A673 (cell line): ENCODE data around the gene MASP2. TPM values are rescaled to one million over a fixed set of nuclear protein-coding genes. Genes with fewer than 3 reads are reported as not detected.

Experiments used
- BruUV-seq: library from RNA; stranded (reverse); fragments of 400-500 nt; replicated peaks from 2 replicates; lab custom pipeline; 2021; lab: Mats Ljungman, UMichigan
- CTCF ChIA-PET: fragments of 300-600 bp; sonication (Branson Sonifier 250); formaldehyde crosslinking; loops from one replicate; lab custom pipeline; 2022; ENCODE audit warnings: antibody characterized with exemption; lab: Charles Lee
- POLR2A ChIA-PET: fragments of 300-600 bp; sonication (Branson Sonifier 250); formaldehyde crosslinking; loops from one replicate; lab custom pipeline; 2022; ENCODE audit warnings: antibody characterized with exemption; ENCODE audit not compliant: low non-redundant PET; lab: Charles Lee
- DNase-seq: peaks from one replicate; pipeline ENCODE4 v3.0.0-alpha.2; 2015; ENCODE audit warnings: low spot score
- H3K27ac ChIP-seq: fragments of 200-600 bp; sonication (generic); 2 replicates; pipeline ENCODE4 v1.5.1; 2016; ENCODE audit warnings: mixed run types, low read depth, mild to moderate bottlenecking, mixed read lengths, antibody characterized with exemption, low read length; ENCODE audit not compliant: poor library complexity, severe bottlenecking
- H3K27me3 ChIP-seq: fragments of 200-600 bp; sonication (generic); replicated peaks from 2 replicates; pipeline ENCODE4 v1.6.1; 2017; ENCODE audit warnings: mixed run types, low read depth, mild to moderate bottlenecking, mixed read lengths, antibody characterized with exemption, low read length; ENCODE audit not compliant: insufficient read depth, poor library complexity
- H3K36me3 ChIP-seq: fragments of 200-600 bp; sonication (generic); 2 replicates; pipeline ENCODE4 v1.6.1; 2016; ENCODE audit warnings: mixed run types, mild to moderate bottlenecking, mixed read lengths, antibody characterized with exemption, low read length; ENCODE audit not compliant: insufficient read depth, poor library complexity, severe bottlenecking
- H3K4me1 ChIP-seq: fragments of 200-600 bp; sonication (generic); 2 replicates; pipeline ENCODE4 v1.6.1; 2017; ENCODE audit warnings: mixed run types, mild to moderate bottlenecking, mixed read lengths, antibody characterized with exemption, low read length; ENCODE audit not compliant: insufficient read depth, poor library complexity, severe bottlenecking
- H3K4me3 ChIP-seq: fragments of 200-600 bp; sonication (generic); 2 replicates; pipeline ENCODE4 v1.5.1; 2016; ENCODE audit warnings: low read depth, mixed run types, mild to moderate bottlenecking, mixed read lengths, low read length; ENCODE audit not compliant: poor library complexity, severe bottlenecking
- H3K9me3 ChIP-seq: fragments of 200-600 bp; sonication (generic); 2 replicates; pipeline ENCODE4 v1.6.1; 2016; ENCODE audit warnings: mixed run types, low read depth, mild to moderate bottlenecking, mixed read lengths, antibody characterized with exemption, low read length; ENCODE audit not compliant: poor library complexity, severe bottlenecking
- EZH2 ChIP-seq: fragments of 200-600 bp; sonication (generic); IDR thresholded peaks from 2 replicates; pipeline ENCODE4 v1.6.1; 2017; ENCODE audit warnings: borderline replicate concordance, low read depth, mild to moderate bottlenecking, mixed read lengths, antibody characterized with exemption, low read length; ENCODE audit not compliant: poor library complexity, severe bottlenecking
- intact Hi-C: fragments of 100-400 bp; cut with micrococcal nuclease; formaldehyde crosslinking; loops from one replicate; pipeline ENCODE4 v1.10.0; 2022; ENCODE audit not compliant: unreplicated experiment
- total RNA-seq: library from RNA; stranded (reverse); gene quantifications from 2 replicates; pipeline ENCODE4 v1.2.3, GENCODE V29; 2021
- TF ChIP-seq, protein P1 (sequence below): fragments of 300-800, 200-600 bp; sonication (generic); conservative IDR thresholded peaks from 2 replicates; pipeline ENCODE4 v1.5.1; 2017; ENCODE audit warnings: low read depth, mild to moderate bottlenecking, antibody characterized with exemption, low read length, moderate library complexity, mixed read lengths

Gene MASP2
- total RNA-seq, 1 experiment from 2014 or later = 0.69 TPM

GRCh38 chr1:10978719-10979118, 68.3 kb downstream of the MASP2 start:
- H3K9me3 ChIP-seq = no peaks in the 10 kb centered on the region
- ChIA-PET CTCF (no interaction called here), POLR2A (no interaction called here)
- no peak for TF ChIP-seq EZH2
- TF ChIP-seq, protein P1, sequence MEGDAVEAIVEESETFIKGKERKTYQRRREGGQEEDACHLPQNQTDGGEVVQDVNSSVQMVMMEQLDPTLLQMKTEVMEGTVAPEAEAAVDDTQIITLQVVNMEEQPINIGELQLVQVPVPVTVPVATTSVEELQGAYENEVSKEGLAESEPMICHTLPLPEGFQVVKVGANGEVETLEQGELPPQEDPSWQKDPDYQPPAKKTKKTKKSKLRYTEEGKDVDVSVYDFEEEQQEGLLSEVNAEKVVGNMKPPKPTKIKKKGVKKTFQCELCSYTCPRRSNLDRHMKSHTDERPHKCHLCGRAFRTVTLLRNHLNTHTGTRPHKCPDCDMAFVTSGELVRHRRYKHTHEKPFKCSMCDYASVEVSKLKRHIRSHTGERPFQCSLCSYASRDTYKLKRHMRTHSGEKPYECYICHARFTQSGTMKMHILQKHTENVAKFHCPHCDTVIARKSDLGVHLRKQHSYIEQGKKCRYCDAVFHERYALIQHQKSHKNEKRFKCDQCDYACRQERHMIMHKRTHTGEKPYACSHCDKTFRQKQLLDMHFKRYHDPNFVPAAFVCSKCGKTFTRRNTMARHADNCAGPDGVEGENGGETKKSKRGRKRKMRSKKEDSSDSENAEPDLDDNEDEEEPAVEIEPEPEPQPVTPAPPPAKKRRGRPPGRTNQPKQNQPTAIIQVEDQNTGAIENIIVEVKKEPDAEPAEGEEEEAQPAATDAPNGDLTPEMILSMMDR = no peak
- peaks cover 14% of the 10 kb centered on the region for H3K4me1 ChIP-seq
- DNase-seq = no peak
- H3K4me3 ChIP-seq = no peak overlapping the region
- BruUV-seq = no TSS peak
- intact Hi-C loops = no loop called here
- H3K27ac ChIP-seq = no peak overlapping the region
- no peaks in the 10 kb centered on the region for H3K36me3 ChIP-seq
- H3K27me3 ChIP-seq = no peaks in the 10 kb centered on the region

Other genes with a start within 250 kb of the MASP2 start
- 261 and 283 TPM in 2 replicates for gene TARDBP, start 34.6 kb downstream of the MASP2 start, total RNA-seq
- gene SRM, start 12.8 kb upstream of the MASP2 start, total RNA-seq = 176 and 206 TPM in 2 replicates
- 112 and 119 TPM in 2 replicates for gene EXOSC10, start 52.6 kb upstream of the MASP2 start, total RNA-seq
- gene ANGPTL7, start 142.1 kb upstream of the MASP2 start, total RNA-seq = not detected in 2 replicates
- gene MTOR, start 215.3 kb upstream of the MASP2 start, total RNA-seq = 63.7 and 66.3 TPM in 2 replicates
- 19.6 and 20.5 TPM in 2 replicates for gene UBIAD1, start 226.0 kb upstream of the MASP2 start, total RNA-seq